Amygdala (tissue), 56 donors: ENCODE data around the gene SHANK1.

Source experiments
- DNase-seq, 56 donors: peaks; one replicate each; lab custom pipeline; 2025; lab: John Stamatoyannopoulos, UW

Gene SHANK1

GRCh38 chr19:50713556-50714236 is 5.9 kb downstream of the SHANK1 start:
- DNase-seq: no peak

GRCh38 chr19:50712833-50713232 is 6.8 kb downstream of the SHANK1 start:
- no peak for DNase-seq

GRCh38 chr19:50711805-50712204 is 7.8 kb downstream of the SHANK1 start:
- no peak for DNase-seq

GRCh38 chr19:50711196-50711595 is 8.4 kb downstream of the SHANK1 start:
- no peak for DNase-seq

DNA sequence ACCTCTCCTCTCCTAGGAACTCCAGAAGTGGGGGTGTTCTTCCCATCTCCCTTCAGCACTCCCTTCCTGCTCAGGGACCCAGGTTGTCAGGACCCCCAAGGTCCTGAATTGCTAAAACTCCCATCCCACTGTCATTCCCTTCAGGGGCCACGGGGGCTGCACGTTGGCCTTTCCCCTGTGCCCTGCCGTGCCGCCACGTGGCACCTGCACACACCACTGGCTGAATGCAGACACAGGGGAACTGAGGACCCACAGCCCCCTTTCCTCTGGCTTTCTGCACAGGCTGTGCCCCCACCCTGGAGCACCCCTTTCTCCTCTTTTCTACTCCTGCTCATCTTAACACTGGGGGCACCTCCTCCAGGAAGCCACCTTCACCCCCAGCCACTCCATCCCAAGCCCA is 9.0 kb downstream of the SHANK1 start:
- no peak for DNase-seq

DNA sequence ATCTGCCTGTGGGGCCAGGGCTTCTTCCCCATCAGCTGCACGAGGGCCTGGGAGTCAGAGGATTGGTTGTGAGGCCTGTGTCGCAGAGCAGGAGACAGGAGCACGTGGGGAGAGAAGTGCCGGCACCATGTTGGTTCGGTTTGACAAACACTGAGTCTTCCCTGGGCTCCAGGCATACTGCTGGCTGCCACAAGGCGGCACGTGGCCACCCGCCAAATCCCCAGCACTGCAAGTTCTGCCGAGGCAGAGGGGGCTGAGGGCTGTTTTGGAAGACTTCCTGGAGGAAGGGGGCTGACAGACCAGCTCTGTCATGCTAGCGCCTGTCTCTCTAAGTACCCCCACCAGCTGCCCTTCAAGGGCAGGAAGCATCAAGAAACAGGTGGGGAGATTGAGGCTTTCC is 9.5 kb downstream of the SHANK1 start:
- peak in 8 of 56 donors; percentile 7 to 43 (median 20) for DNase-seq

GRCh38 chr19:50708179-50708879 is 11.3 kb downstream of the SHANK1 start:
- DNase-seq: no peak

- DNase-seq: no peak
Observed at GRCh38 chr19:50706387-50706786, 13.2 kb downstream of the SHANK1 start.

GRCh38 chr19:50705422-50706019 is 14.1 kb downstream of the SHANK1 start:
- peak in 8 of 56 donors; percentile 4 to 36 (median 17) for DNase-seq

- no peak for DNase-seq
Observed at GRCh38 chr19:50703915-50704796, 15.4 kb downstream of the SHANK1 start.

GRCh38 chr19:50702871-50703829 is 16.5 kb downstream of the SHANK1 start:
- no peak for DNase-seq

GRCh38 chr19:50702158-50702870 is 17.3 kb downstream of the SHANK1 start:
- no peak for DNase-seq

DNA sequence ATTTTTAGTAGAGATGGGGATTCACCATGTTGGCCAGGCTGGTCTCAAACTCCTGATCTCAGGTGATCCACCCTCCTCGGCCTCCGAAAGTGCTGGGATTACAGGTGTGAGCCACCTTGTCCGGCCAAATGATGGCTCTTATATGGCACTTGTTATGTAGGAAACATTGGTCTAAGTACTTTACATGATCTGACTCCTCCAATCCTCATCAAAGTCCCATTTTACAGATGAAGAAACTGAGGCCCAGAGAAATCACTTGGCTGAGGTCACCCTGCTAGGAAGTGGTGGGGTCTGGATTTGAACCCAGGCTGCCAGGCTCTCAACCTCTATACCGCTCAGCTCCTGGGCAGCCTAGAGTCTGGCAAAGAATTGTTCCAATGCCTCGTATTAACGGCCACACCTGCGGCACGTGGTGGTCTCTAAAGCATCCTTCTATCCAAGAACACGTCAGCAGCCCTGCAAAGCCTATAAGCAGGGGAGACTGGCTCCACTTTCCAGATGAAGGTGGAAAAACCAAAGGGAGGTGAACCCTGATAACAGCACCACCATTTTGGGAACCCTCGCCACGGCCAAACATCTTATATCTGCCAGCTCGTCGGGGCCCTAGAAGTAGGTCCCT is 18.1 kb downstream of the SHANK1 start:
- no peak for DNase-seq

DNA sequence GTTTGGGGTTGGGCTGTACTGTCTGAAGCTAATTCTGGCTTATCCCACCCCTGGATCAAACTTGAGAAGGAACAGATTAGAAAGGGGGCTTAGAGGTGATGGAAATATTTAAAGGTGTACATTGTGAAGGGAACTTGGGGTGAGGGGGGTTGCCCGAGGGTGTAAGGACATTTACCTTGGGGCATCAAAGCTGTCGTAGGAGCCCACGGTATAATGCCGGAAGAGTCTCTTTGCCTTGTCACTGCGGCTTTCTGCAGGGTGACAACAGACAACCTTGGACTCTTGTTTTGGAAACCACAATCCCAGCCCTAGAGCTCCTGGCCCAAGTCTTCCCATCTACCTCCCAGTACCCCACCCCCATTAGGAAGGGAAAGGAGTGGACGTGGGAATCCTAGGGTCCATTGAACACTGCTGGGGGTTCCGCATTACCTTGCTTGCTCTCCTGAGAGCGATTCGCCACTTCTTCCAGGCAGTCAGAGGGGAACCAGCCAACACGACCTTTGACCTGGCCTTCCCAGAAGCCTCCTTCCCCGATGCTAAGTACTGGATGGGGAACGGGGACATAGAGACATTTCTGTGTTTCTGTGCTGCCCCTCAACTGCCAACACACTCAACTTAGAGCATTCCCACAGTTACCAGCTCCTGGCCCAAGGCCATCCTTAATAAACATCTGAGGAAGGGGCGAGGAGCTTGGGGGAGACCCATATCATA is 22.0 kb downstream of the SHANK1 start:
- no peak for DNase-seq

DNA sequence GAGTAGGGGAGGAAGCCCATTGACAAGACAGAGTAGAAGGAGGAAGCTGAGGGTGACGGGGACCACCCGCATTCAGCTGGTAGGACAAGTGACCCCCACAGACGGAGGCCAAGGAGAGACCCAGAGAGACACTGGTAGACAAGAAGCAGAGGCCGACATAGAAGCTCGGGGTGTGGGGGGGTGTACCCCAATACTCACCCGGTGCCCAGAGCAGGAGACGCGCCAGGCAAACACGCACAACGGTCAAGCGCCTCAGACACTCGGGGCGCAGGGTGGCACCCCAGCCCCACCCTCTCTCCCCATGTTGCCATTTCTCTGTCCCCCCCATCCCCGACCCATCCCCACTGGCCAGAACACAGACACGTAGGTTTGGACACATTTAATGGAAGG is 23.5 kb downstream of the SHANK1 start:
- DNase-seq: no peak

GRCh38 chr19:50695251-50696093 is 24.1 kb downstream of the SHANK1 start:
- DNase-seq: peak in 11 of 56 donors; percentile 11 to 40 (median 32)

DNA sequence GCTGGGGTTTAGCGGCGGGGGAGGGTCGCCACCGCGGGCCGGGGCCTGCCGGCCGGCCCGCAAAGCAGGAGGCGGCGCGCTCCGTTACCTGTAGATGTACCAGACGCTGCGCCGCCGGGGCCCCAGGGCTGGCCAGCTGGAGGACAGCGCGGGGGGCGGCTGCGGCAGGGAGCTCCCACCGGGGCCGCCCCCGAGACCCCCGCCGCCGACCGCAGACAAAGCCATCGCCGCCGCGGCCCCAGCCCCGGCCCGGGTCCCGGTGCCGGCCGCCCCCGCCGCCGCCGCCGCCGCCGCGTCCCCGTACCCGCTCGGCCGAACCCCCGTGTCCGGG is 24.8 kb downstream of the SHANK1 start:
- DNase-seq: no peak
